GM15510 (cell line): ENCODE results near the gene NAP1L4.

Source experiments
- POLR2A ChIP-seq: IDR thresholded peaks from 3 replicates; pipeline ENCODE4 v1.6.1; 2011; ENCODE audit warnings: borderline replicate concordance; ENCODE audit not compliant: insufficient read length; ENCODE audit errors: extremely low read depth

Gene NAP1L4

DNA sequence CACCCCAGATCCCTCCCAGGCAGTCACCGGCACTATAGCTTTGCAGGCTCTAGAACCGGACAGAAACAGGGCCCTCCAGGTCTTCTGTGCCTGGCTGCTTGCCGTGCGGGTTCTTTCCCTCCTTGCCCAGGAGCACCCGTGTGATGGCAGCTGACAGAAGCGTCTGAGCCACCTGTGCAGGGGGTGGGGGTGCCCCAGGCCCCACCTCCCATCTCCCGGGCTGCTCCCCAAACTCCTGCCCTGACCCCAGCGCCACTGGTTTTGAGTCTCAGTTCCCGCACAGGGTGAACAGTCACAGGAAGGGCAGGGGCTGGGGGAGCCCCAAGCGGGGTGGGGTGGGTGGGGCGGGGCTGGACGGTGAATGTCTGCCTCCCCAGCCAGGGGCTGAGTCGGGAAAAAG lies 49.7 kb downstream of the NAP1L4 start:
- no peak for TF ChIP-seq POLR2A

DNA sequence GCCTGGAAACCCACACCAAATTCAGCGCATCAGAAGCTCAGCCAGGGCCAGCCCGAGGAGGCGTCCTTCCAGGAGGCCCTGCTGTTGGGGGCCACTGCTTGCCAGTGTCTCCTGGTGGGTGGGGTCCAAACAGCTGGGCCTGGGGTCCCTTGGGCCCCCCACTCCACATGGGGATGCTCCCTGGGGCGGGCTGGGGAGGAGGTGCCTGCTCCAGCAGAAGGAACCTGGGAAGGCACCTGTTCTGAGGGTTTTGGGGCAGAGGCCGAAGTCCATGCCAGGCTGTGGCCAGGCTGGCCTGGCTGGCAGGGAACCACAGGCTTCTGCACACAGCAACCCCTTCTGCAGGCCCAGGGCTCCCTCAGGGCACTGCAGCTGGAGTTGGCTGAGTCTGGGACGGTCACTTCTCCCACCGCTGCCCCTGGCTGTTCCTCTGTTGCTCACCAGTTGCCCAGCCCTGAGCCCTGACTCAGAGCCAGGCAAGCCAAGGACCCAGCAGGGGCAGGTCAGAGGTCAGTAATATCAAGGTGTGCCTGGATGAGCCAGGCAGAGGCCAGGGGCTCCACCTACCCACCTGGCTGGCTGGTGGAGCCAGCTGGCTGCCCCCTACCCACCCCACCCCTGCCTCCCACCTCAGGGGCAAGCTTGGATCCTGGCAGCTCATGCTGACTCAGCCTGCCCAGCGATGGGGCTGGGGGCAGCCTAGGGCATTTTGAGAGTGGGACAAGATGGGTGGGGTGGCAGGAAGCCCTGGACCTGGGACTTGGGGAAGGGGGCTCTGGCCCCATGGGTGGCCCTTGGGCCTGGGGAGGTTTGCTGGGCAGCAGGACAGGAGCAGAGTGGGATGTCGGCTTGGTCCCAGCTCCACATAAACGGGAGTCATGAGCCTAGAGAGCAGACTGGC lies 51.0 kb downstream of the NAP1L4 start:
- no peak for TF ChIP-seq POLR2A

DNA sequence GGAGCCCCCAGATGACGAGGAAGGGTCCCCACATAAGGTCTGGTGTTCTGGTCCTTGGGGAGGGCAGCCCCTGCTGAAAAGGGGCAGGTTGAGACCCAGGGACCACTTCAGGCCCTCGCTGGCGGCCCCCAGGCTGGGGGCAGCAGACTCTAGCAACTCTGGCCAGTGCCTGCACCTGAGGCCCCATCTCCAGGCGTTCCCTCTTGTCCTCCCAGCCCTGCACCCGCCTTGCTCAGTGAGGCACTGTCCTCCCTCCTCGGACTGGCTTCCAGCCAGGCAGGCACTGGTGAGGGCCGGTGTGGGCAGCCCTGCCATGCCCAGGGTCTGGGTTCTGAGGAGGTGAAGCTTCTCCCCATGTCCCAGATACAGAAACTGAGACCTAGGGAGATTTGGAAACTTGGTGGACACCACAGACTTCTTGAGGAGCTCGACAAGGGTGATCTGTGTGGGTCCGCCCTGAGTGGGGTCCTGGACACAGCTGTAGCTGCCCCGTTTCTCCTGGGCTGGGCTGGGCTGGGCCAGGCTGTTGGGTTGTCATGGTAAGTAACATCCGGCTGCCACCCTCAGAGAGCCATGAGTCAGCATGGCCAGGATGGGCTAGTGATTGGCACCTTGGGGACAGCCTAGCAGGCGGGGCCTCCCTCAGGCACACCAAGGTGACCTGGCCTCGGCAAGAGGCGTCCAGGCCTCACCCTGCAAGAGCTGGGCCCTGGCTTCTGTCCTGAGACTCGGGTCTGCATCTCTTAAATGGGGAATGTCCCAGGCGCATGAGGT lies 51.8 kb downstream of the NAP1L4 start:
- TF ChIP-seq POLR2A, result no peak

DNA sequence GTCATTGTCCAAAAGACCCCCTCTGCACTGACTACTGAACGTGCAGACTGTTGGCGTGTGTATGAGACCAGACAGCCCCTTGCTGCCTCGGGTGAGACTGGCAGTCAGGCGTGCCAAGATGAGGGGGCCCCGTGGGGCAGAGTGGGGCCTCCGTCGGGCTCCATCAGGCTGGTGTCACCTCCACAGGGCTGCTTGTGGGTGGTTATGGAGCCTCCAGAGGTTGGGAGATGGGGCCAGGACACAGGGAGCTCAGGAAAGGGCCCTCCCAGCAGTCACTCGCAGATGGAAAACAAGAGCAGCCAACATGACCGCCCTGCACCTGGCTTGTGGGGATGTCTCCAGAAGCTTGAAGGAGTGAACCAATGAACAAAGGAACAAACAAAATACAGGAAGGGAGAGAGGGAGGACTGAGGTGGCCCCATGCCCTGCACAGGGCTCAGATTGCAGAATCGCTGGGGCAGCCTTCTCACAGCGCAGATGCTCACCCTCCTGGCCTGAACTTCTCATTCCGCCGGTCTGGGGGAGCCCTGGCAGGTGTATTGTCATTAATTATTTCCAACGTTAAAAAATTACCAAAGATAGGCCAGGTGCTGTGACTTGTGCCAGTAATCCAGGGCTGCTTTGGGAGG lies 57.4 kb downstream of the NAP1L4 start:
- no peak for TF ChIP-seq POLR2A

DNA sequence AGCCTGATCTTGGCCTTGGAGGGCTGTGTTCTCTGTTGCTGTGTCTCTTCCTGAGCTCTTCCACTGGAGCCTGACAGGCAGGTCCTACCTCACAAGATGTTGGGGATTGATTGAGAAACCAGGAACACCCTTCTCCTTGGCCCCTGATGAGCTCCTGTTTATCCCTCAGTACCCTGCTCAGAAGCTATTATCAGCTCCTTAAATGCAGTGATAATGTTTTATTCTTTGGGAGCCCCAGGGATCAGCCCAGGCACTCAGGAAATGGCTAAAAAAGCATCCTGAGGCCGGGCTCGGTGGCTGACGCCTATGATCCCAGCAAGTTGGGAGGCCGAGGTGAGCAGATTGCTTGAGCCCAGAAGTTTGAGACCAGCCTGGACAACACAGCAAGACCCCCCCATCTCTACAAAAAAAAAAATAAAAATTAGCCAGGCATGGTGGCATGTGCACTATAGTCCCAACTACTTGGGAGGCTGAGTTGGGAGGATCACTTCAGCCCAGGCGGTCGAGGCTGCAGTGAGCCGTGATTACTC lies 58.0 kb downstream of the NAP1L4 start:
- TF ChIP-seq POLR2A, result no peak

DNA sequence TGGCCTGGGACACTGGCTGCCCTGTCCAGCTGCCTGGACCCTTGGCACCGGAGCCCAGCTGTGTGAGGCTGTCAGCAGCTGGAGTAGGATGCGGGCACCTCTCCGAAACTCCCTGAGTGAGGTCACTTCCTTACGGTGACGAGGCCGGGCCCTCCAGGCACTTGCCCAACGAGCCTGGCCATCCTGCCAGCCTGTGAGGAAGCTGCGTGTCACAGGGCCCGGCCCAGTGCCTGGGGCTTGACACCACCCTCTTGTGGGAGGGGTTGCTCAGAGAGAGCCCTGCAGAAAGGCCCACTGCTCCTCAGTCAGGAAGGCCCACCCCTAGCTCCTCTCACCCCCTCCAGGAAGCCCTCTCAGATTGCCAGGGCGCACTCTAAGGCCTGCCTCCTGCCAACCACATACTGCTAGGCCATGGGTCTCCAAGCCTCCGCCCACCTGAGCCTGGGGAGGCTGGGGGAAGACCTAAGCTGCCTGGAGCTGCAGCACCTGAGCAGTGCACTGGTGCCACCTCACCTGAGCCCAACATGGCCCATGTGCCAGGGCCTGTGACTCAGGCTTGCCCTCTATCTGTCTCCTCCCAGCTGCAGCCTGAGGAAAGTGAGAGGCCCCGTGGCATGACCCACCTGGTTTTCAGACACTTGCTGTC lies 58.6 kb downstream of the NAP1L4 start:
- TF ChIP-seq POLR2A, result no peak

DNA sequence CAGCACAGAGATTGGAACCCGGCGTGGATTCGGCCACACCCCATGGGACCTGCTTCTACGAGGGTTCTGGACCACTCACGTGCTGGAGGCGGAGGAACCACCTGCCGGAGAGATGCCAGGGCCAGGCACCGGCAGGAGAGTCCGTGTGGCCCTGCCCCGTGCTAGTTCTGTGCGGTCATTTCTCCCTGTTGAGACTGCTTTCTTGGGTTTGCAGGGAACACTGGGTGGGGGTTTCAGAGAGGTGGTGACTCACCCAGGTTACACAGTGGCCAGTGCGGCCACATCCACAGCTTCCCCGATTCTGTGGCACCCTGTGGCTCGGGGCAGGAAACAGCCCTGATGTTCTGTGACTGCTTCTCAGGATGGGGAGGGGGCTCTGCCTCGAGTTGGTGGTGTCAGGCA lies 59.3 kb downstream of the NAP1L4 start:
- TF ChIP-seq POLR2A, result no peak

DNA sequence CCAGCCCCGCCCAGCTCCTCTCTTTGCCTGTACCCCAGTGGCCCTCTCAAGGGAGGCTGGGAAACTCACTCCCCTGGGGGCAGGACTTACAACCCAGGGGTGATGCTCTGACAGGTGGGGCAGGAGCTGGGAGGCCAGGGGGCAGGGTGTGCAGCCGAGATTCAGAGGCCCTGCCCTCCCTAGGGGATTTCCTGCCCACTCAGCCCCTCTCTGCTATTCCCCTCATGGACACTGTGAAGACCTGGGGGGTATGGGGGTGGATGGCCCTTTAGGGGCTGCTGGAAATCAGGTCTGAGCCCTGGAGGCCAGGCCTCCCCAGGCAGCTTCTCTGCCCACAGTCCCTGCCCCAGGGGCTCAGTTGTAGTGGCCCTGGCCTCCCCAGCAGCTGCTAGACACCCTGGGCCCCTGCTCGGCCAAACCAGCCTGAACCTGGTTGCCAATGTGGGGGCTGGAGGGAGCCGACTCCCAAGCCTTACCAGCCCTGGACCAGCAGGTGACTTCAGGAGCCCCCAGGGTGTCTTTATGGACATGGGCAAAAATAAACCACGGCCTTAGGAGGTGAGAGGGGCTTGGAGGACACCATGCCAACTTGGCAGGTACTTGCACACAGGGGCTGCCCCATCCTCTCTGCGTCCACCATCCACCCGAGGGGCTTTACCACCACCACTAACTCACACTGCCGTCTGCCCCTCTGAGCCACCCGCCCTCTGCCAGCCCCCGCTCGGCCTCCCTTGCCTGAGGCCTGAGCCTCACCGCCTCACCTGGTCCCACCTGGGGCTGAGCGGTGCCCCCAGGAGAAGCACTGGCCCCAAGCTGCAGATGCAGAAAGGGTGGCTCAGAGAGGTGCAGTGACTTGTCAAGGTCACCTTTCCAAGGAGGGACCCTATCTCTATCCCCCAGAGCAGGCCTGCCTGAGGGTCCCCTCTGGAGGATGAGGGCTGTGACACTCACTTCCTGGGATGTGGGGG lies 60.1 kb downstream of the NAP1L4 start:
- no peak for TF ChIP-seq POLR2A

DNA sequence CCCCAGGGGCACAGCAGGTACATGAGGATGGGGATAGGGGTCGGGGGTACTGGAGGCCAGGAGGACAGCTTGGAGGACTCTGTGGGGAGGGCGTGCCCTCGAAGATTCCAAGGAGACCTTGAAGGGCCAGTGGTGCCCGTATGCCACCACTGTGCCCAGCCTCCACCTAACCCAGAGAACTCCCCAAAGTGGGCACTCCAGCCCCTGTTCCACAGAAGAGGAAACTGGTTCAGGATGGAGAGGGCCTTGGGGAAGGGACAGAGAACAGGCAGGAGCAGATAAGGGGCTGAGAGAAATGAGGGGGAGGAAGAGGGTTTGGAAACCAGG lies 60.7 kb downstream of the NAP1L4 start:
- no peak for TF ChIP-seq POLR2A

DNA sequence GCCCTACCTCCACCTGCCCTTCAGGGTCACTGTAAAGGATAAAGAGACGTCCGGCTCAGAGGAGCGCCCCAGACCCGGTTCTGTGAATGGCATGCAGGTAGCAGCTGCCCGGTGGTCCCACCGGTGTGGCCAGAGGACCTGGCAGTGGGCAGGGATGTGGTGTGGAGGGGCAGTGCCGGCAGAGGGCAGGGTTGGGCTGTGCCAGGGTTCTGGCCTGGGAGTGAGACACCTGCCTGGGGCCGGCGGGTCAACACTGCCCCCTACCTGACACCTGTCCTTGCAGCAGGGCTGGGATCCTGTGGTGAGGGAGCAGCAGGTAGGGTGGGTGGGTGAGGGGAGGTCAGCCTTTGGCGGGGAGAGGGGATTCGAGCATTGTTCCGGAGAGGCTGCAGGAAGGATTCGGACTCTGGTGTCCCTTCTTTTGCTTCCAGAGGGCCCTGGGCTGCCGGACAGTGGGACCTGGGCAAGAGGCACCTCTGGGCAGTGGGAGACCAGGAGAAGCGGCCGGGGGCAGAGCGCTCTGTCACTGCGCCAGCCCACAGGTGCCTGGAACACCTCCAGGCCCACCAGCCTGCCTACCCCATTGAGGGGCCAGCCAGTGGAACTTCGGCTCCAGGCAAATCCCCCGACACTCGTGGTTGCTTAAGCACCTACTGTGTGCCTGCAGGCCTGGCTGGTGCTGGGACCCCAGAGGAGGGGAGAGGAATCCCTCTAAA lies 61.3 kb downstream of the NAP1L4 start:
- TF ChIP-seq POLR2A, result no peak

DNA sequence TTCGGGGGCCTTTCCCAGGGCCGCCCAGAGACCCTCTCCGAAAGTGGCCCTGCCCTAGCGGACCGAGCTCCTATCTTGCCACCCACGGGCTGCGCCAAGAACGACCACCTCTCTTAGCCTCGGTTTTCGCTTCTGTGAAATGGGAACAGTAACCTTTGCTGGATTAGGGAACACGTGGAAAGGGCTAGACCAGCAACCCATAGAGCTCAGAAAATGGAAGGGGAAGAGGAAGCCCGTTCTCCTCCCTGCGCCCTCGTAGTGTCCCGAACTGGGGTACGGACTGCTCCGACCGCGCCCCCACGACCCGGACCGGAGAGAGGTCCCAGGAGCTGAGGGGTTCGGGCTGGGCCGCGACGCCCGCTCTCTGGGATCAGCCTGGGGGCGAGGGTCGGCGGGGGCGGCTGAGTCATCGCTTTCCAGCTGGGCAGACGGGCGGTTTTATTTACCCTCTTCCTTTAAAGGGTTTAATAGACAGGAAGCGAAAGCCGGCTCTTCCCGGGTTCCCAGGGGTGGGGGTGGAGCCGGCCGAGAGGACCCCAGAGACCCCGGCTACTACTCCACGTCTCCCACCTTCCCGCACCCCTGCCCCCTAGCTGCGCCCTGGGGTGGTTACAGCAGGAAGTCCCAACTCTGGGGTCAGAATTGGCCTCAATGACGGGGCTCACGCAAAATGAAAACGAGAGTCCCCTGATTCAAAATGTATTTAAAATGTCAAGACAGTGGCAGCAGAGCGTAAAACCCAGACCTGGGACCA lies 62.0 kb downstream of the NAP1L4 start:
- TF ChIP-seq POLR2A, result no peak

DNA sequence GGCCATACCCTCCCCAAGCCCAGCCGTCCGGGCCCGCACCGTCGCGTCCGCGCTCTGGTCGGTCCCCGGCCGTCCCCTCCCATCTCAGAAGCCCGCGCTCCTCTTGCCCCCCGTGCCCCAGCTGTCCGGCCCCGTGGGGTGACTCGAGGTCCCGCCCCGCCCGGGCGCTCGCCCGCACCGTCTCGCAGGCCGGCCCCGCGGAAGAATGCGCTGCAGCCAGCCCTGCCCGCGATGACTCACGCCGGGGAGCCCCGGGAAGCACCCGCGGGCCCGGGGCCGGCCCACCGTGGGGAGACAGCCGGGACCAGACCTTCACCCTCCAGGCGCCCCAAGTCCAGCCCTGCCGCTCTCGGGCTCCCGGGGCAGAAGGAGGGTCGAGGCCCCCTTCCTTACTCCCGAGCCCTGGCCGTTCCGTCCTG lies 62.6 kb downstream of the NAP1L4 start:
- TF ChIP-seq POLR2A, result no peak
